HG03520 (cell line): ENCODE results near the gene CENPO.

Experiments
- ATAC-seq: cut with Tn5 transposase; IDR thresholded peaks from one replicate; pipeline ENCODE4 v1.9.1; 2021; ENCODE audit warnings: mild to moderate bottlenecking, moderate library complexity; ENCODE audit not compliant: unreplicated experiment

The CENPO gene

DNA sequence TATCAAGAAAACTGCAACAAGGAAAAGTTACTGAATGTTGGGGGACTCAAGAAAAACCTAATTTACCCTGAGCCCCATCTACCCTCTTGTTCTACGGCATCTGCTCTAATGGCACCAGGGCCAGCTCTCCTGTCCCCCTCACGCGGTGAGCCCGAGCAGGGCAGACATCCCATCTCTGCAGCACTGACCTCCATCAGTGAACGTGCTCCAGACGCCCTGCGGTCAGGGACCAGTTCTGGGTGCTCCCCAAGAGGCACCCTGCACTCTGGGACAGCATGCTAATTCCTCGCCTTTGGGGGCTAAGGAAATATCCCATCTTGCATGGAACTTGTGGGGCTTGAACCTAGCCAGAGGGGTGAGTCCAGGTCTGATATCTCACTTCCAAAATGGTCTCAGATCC, 43.0 kb downstream of the CENPO start:
- ATAC-seq: no peak

DNA sequence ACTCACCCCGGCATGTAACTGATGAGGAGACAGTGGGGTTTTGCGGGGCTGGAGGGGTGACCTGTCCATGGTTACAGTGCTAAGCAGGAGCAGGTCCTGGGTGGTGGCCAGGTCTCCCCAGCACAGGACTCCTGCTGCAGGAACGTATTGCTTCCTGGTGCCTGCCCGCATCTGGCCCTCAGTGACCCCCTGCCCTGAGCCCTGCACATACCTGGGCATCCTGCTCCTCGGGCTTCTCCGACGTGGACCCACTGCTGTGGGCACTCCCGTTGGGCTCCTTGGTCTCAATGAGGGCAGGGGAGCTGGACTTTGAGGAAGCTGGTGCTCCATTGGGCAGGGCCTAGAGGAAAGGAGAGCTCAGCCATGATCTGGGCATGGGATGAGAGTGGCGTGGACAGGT, 43.5 kb downstream of the CENPO start:
- ATAC-seq: no peak

DNA sequence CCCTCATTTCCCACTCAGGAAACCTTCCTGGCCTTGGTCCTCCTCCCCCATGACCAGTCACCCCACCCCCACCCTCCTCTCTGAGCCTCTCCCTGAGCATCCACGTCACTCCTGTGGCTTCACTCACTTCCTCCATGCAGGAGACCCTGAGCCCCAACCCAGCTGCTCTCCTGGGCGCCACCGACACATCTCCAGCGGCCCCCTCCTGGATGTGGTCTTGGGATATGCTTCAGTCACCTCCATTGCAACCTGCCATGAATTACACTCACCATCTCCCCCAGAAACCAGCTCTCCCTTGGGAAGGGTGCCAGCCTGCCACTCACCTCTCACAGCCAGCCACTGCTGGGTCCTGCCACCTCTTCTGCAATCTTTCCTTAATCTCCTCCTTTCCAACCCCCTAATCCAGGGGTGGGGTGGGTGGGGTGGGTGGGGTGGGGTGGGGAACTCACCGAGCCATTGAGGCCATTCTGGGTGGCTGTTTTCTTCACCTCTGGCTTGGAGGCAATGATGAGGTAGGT, 44.8 kb downstream of the CENPO start:
- ATAC-seq: no peak

- no peak for ATAC-seq
Measured at GRCh38 chr2:24838541-24838940, 45.3 kb downstream of the CENPO start.

- ATAC-seq: no peak
Measured at GRCh38 chr2:24839729-24840128, 46.5 kb downstream of the CENPO start.

DNA sequence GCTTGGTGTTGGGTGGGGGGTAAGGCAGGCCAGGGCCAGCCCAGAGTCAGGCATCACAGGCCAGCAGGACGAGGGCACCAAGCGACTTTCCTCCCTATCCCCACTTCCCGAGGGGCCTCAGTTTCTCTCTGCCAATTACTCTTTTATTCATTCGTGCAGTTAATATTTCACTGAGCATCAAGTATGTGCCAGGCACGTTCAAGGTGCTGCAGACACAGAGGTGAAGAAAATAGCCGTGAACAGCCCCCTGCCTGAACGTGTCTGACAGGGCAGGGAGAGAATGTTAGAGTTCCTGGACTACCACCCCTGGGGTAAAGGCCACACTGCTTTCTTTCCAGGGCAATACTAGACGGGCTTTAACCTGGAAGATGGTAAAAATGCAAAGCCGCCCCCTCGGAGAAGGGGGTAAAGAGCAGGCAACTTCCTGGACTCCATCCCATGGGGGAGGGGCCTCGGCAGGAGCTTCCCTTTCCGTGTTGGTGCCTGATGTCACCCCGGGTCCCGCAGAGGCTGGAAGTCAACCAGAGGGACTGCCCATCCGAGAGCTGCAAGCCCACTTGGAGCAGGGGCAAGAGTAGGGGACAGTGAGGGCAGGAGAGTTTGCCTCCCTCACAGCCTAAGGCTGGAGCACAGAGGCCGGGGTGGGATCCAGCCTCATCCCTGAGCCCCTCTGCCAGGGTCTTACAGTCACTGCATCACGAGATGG, 47.1 kb downstream of the CENPO start:
- ATAC-seq: no peak

DNA sequence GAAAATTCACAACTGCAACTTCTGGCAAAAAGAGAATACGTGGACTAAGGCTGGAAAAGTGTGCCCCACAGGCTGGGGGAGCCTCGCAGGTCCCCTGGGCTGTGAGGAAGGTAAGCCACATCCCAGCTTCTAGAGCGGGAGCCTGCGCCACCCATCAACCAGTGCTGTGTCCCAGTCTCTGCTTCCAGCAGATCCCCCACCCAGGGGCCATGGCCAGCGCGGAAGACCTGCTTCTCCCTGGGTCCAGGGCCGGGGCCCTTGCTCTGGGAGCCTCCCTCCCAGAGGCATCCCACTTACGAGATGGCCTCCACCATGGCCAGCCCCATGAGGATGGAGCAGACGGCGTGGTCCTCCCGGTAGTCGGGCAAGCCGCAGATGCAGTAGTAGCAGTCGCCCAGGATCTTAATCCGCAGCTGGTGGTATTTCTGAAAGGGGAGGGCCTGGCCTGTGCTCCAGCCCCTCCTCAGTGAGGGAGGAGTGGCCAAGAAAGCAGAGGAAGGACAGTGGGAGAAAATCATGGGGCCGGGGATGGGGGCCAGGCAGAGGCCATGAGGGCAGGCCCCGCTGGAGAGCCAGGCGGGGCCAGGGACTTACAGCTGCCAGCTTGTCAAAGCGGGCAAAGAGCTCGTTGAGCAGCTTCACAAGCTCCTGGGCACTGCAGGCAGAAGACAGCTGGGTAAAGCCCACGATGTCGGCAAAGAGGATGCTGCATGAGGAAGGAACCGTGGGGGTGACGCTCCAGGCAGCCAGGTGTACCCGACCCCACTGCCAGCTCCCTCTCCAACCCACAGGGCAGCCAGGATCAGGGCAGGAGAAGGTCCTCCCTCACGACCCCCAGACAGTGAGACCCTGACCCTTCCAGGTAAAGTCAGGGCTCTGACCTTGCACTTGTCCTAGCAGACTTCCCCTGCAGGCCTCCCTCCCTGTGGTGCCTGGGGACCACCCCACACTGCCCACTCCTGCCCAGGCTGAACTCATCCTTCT, 48.0 kb downstream of the CENPO start:
- ATAC-seq: no peak

- ATAC-seq: no peak
Measured at GRCh38 chr2:24842081-24843050, 49.1 kb downstream of the CENPO start.

DNA sequence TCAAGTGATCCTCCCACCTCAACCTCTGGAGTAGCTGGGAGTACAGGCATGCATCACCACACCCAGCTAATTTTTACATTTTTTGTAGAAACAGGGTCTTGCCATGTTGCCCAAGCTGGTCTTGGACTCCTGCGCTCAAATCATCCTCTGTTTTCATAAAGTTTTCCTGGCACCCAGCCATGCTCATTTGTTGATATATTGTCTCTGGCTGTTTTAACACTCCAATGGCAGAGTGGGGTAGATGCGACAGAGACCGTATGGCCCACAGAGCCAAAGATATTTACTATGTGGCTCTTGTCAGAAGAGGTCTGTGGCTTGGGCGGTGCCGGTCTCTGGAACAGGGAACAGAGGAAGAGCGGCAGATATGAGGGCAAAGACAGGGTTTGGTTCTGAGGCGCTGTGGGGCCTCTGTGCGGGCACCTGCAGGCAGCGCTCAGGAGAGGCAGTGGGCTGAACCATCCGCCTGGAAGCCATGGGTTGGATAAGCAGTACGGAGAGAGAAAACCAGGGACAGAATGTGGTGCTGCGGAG, 50.2 kb downstream of the CENPO start:
- ATAC-seq: no peak

DNA sequence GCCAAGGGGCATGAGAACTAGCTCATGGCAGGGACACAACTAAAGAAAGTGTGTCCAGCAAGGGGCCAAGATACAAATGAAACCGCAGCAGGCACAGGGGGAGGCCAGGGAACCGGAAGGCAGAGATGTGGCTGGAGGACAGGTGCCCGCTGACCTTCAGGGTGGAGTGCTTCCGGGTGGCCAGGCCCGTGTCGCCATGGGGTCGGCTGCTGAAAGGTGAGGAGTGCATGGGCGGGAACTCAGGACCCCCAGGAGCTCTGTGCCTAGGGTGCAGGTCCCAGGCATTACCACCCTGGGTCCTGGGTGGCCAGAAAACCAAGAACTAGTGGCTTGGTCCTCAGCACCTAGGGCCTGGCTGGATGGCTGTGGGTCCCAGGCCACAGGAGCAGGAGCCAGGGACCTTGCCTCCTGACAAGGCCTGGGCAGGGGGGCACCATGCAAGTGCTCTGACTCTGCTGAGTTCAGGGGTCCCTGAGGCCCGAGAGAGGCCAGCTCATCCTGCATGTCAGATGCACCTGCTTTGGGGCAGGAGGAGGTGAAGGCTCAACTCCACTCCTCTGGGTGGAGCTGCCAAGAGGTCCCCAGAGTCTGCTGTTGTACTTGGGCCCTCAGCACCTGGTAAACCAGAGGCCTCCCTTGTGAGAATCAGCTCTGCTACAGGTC, 50.9 kb downstream of the CENPO start:
- no peak for ATAC-seq

GRCh38 chr2:24845691-24846090, 52.5 kb downstream of the CENPO start:
- no peak for ATAC-seq

DNA sequence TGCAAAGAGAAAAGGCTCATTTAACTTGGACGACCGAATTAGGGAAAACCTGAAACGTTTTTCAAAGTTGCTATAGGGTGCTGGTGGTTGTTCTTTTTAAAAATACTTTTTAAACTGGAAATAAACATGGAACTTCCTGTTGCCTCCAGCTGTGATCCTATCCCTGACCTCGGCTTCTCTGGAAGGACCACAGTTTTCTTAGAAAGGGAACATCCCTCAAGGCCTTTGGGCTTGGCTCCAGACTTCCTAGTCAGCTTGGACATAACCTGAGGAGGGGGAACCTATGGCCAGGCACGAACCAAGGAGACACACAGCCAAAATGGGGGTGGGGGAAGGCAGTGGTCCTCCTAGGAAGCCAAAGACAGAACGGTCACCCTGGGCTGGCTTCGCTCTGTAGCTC, 57.7 kb downstream of the CENPO start:
- ATAC-seq: no peak

DNA sequence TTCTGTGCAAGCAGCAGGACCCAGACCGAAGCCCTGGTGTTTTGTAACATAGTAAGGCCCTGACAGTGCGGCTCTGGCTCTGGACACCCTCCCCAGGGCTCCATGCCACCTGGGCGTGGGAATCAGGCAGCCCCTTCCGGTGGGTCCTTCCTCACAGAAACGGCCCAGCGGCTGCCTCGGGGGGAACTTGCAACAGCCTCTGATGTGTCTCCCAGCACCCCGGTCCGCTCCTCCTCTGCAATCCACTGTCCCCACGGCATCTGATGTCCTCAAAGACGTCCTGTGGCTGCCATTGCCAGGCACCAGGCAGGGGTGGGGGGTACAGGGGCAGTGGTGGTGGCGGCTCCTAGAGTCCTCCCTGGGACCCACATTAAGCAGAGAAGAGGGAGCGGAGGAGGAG, 58.8 kb downstream of the CENPO start:
- no peak for ATAC-seq

- no peak for ATAC-seq
Measured at GRCh38 chr2:24852431-24853020, 59.3 kb downstream of the CENPO start.

GRCh38 chr2:24853046-24853445, 59.8 kb downstream of the CENPO start:
- ATAC-seq: no peak

GRCh38 chr2:24853996-24854395, 60.8 kb downstream of the CENPO start:
- no peak for ATAC-seq

DNA sequence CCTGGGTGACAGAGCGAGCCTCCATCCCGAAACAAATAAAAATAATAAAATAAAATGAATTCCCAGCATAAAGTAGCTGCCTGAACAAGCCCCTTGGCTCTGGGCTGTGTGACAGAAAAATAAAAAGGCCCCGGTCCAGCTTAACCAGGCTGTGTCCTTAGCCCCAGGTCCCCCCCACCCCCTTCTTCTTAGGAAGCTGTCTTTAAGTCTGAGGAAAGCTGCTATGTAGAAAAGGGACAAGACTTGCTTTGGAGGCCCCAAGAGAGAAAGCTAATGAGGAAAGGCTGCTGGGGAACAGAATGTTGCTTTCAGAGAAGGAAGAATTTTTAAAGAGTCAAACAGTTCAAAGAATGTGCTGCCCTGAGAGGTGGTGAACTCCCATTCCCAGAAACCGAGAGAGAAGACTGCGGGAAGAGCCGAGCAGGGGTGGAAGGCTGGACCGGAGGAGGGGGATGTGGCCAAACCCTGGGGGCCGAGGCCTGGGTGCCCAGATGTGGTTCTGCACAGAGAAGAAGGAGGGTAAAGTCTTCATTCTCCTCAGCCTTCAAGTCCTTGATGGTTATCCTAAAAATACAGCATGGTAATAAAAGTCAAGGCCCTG, 61.9 kb downstream of the CENPO start:
- ATAC-seq: no peak

GRCh38 chr2:24855726-24856125, 62.5 kb downstream of the CENPO start:
- ATAC-seq: no peak

DNA sequence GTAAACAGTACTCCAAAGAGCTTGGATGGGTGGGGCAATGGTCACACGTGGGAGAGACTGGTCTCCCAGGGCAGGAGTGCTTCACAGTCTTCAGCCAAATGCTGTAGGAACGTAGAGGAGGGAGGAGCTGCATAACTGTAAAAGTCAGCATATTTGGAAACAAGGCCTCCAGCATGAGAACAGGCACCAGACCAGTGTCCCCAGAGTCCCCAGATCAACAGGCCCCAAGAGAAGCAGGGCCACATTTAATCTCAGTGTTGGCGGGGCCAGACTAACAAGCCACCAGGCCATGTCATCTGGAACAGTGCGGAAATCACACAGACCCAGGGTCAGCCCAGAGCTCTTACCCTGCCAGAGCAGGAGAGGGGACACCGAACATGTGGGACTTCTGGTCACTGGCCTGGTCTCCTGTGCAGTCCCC, 63.6 kb downstream of the CENPO start:
- no peak for ATAC-seq
